SU-DHL-6 (cell line): ENCODE data around the gene ATP2B2.

ENCODE experiments used
- H2AFZ ChIP-seq: fragments of 200-600 bp; sonication (generic); 2 replicates; pipeline ENCODE4 v1.6.1; 2014; ENCODE audit warnings: low read depth, mild to moderate bottlenecking, moderate library complexity, mixed read lengths, antibody characterized with exemption, low read length; ENCODE audit not compliant: severe bottlenecking
- H3F3A ChIP-seq: fragments of 200-600 bp; shearing (Covaris generic); 2 replicates; pipeline ENCODE4 v1.6.0; 2016; ENCODE audit warnings: antibody characterized with exemption, mild to moderate bottlenecking; ENCODE audit not compliant: insufficient read depth
- H3K27ac ChIP-seq: fragments of 200-600 bp; sonication (generic); 2 replicates; pipeline ENCODE4 v1.5.1; 2016; ENCODE audit warnings: low read depth, mild to moderate bottlenecking, low read length, moderate library complexity, mixed read lengths
- H3K27me3 ChIP-seq: fragments of 200-600 bp; sonication (generic), shearing (Covaris generic); 2 replicates; pipeline ENCODE4 v1.6.0; 2014; ENCODE audit warnings: mild to moderate bottlenecking, low read length
- H3K36me3 ChIP-seq: fragments of 200-600 bp; sonication (generic); 2 replicates; pipeline ENCODE4 v1.6.1; 2014; ENCODE audit warnings: mild to moderate bottlenecking, low read length, mixed read lengths
- H3K4me2 ChIP-seq: fragments of 300-600, 200-600 bp; shearing (Covaris generic), sonication (generic); 2 replicates; pipeline ENCODE4 v1.6.0; 2014; ENCODE audit warnings: low read length, low read depth, mild to moderate bottlenecking; ENCODE audit not compliant: poor library complexity, severe bottlenecking
- H3K4me3 ChIP-seq: fragments of 200-600 bp; sonication (generic); 2 replicates; pipeline ENCODE4 v1.5.1; 2014; ENCODE audit warnings: antibody characterized with exemption, low read length, mild to moderate bottlenecking, mixed read lengths; ENCODE audit not compliant: insufficient read depth, poor library complexity, severe bottlenecking
- H3K79me2 ChIP-seq: fragments of 200-600 bp; sonication (generic); 2 replicates; pipeline ENCODE4 v1.6.1; 2014; ENCODE audit warnings: mild to moderate bottlenecking, low read length, moderate library complexity; ENCODE audit not compliant: insufficient read depth
- H3K9ac ChIP-seq: fragments of 200-600 bp; sonication (generic); 2 replicates; pipeline ENCODE4 v1.7.0; 2014; ENCODE audit warnings: mild to moderate bottlenecking, low read length
- H3K9me2 ChIP-seq: fragments of 200-600 bp; sonication (generic); replicated peaks from 2 replicates; pipeline ENCODE4 v1.6.1; 2014; ENCODE audit warnings: low read length; ENCODE audit not compliant: insufficient read depth
- H3K9me3 ChIP-seq: fragments of 200-600 bp; sonication (generic); 2 replicates; pipeline ENCODE4 v1.6.1; 2014; ENCODE audit warnings: low read length, mixed read lengths; ENCODE audit not compliant: insufficient read depth
- H4K20me1 ChIP-seq: fragments of 200-600 bp; sonication (generic); 2 replicates; pipeline ENCODE4 v1.6.1; 2014; ENCODE audit warnings: low read depth, mild to moderate bottlenecking, antibody characterized with exemption, low read length, moderate library complexity, mixed read lengths
- CTCF ChIP-seq: fragments of 200-600 bp; sonication (generic); IDR thresholded peaks from one replicate; pipeline ENCODE4 v1.5.1; 2017; ENCODE audit warnings: antibody characterized with exemption, mild to moderate bottlenecking, low read length, moderate library complexity; ENCODE audit not compliant: insufficient read depth, poor library complexity, severe bottlenecking
- EZH2phosphoT487 ChIP-seq: fragments of 200-600 bp; sonication (generic), shearing (Covaris generic); conservative IDR thresholded peaks from 2 replicates; pipeline ENCODE4 v1.6.1; 2018; ENCODE audit warnings: mild to moderate bottlenecking, antibody characterized with exemption, low read length, moderate library complexity, mixed read lengths

Gene ATP2B2

DNA sequence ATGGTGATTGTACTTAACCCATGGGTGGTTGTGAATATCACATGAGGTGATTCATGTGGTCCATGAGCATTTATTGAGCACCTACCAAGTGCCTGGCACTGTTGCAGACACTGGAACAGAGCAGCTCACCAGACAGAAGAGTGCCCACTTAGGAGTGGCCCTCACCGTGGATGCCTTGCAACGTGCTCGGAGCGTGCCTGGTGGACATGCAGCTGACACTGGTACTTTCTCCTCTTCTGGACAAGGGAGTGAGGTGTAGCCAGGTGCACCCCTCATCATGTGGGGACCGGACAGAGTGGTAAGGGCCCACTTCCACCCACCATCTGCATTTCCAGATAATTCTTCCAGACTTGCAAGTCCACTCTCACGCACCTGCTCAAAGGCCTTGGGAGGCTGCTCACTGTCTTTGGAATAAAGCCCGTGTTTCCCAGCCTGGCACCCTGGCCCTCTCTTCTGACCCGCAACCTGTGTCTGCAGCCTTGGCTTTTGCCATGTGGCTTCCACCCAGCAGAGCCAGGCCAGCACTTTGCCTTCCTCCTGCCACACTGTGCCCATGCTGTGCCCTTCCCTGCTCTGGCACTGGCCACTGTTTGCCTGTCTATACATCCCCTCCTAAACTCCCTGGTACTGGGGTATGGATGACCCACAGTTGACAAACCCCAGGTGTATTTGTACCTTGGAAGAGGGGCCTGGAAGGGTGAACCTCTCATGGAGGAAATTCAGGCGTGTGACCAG lies 93.6 kb downstream of the ATP2B2 start:
- Histone ChIP-seq H3K79me2 (no peaks in the 10 kb centered on the region), H3K9ac (no peak overlapping the region)
- TF ChIP-seq EZH2phosphoT487, result no peak
- no peak for TF ChIP-seq CTCF

GRCh38 chr3:10410383-10411002 lies 94.9 kb downstream of the ATP2B2 start:
- no peak overlapping the region for H3K4me3 ChIP-seq
- H3K36me3 ChIP-seq, result no peaks in the 10 kb centered on the region
- H3K27me3 ChIP-seq, result no peaks in the 10 kb centered on the region
- H3K79me2 ChIP-seq, result no peaks in the 10 kb centered on the region
- no peaks in the 10 kb centered on the region for H4K20me1 ChIP-seq
- no peaks in the 10 kb centered on the region for H3K9me2 ChIP-seq
- no peak overlapping the region for H3K27ac ChIP-seq
- no peak overlapping the region for H3K4me2 ChIP-seq
- no peaks in the 10 kb centered on the region for H3F3A ChIP-seq
- H2AFZ ChIP-seq, result no peak overlapping the region
- TF ChIP-seq EZH2phosphoT487, result no peak
- TF ChIP-seq CTCF, result no peak
- no peak overlapping the region for H3K9ac ChIP-seq
- H3K9me3 ChIP-seq, result no peaks in the 10 kb centered on the region

More for the DNA sequence above, 93.6 kb downstream of the ATP2B2 start:
- Histone ChIP-seq H3K9me2 (no peaks in the 10 kb centered on the region), H4K20me1 (no peaks in the 10 kb centered on the region), H3K27ac (no peak overlapping the region), H3K36me3 (no peaks in the 10 kb centered on the region), H2AFZ (no peak overlapping the region), H3K4me3 (no peak overlapping the region), H3F3A (no peaks in the 10 kb centered on the region), H3K27me3 (no peaks in the 10 kb centered on the region), H3K4me2 (no peak overlapping the region), H3K9me3 (no peaks in the 10 kb centered on the region)

DNA sequence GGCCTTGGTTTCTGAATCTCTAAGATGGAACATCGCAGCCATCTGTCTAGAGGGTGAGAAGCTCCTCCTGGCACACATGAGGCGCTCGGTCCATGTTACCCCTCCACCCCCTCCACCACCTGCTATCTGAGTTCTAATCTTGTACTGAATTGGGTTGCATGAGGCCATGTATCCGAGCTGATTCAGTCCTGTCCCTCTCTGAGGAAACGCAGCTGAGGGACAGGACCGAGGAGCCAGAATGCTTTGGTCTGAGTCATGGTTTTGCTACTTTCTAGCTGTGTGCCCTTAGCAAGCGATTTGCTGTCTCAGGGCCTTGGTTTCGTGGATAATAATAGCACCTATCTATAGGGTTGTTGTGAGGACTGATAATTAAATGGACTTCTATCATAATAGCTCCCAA lies 96.7 kb downstream of the ATP2B2 start:
- H2AFZ ChIP-seq, result no peak overlapping the region
- no peak overlapping the region for H3K4me2 ChIP-seq

More for the DNA sequence above, 96.7 kb downstream of the ATP2B2 start:
- Histone ChIP-seq H3K4me3 (no peak overlapping the region), H3K9me2 (no peaks in the 10 kb centered on the region), H3F3A (no peaks in the 10 kb centered on the region), H3K36me3 (no peaks in the 10 kb centered on the region), H3K9me3 (no peaks in the 10 kb centered on the region), H3K9ac (no peak overlapping the region), H4K20me1 (no peaks in the 10 kb centered on the region), H3K27me3 (no peaks in the 10 kb centered on the region), H3K79me2 (no peaks in the 10 kb centered on the region), H3K27ac (no peak overlapping the region)
- TF ChIP-seq CTCF, result no peak
- no peak for TF ChIP-seq EZH2phosphoT487
